ENCODE measurements around the gene IPO9. TPM values are rescaled to one million over a fixed set of nuclear protein-coding genes. Genes with fewer than 3 reads are reported as not detected.

The IPO9 gene
- total RNA-seq, 4 donors from 2014 or later = 12.9 to 25.6 (median 19.8) TPM

- Histone ChIP-seq H3K27ac (no peak overlapping the region), H3K4me1 (no peaks in the 10 kb centered on the region), H3K27me3 (no peaks in the 10 kb centered on the region), H3K36me3 (peaks cover 74% of the 10 kb centered on the region), H3K4me3 (no peak overlapping the region), H3K9me3 (no peaks in the 10 kb centered on the region)
- TF ChIP-seq POLR2A (IDR thresholded peaks at IDR 0.05) = no peak
- TF ChIP-seq EP300 (IDR thresholded peaks at IDR 0.05) = no peak
- no peak for TF ChIP-seq POLR2AphosphoS5 (IDR thresholded peaks at IDR 0.05)
- TF ChIP-seq, protein P1, sequence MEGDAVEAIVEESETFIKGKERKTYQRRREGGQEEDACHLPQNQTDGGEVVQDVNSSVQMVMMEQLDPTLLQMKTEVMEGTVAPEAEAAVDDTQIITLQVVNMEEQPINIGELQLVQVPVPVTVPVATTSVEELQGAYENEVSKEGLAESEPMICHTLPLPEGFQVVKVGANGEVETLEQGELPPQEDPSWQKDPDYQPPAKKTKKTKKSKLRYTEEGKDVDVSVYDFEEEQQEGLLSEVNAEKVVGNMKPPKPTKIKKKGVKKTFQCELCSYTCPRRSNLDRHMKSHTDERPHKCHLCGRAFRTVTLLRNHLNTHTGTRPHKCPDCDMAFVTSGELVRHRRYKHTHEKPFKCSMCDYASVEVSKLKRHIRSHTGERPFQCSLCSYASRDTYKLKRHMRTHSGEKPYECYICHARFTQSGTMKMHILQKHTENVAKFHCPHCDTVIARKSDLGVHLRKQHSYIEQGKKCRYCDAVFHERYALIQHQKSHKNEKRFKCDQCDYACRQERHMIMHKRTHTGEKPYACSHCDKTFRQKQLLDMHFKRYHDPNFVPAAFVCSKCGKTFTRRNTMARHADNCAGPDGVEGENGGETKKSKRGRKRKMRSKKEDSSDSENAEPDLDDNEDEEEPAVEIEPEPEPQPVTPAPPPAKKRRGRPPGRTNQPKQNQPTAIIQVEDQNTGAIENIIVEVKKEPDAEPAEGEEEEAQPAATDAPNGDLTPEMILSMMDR (IDR thresholded peaks at IDR 0.05) = no peak
- WGBS = 93% methylated on average over 7 of the region's 7 CpGs
- no peak for DNase-seq (ENCODE audit: low spot score in 2 of 2)
Measured at GRCh38 chr1:201861448-201861847, 32.5 kb downstream of the IPO9 start.

DNA sequence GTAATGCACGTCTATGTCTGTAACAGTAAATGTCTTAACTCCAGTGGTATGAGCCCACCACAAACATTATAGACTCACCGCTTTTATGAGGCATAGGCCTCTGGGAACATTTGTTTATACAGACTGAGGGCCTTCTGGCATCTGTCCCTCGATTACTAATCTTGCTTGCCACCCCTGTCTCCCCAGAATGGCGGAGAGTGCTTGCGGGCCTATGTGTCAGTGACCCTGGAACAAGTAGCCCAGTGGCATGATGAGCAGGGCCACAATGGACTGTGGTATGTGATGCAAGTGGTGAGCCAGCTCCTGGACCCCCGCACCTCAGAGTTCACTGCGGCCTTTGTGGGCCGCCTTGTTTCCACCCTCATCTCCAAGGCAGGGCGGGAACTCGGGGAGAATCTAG, 41.4 kb downstream of the IPO9 start:
- Histone ChIP-seq H3K9me3 (no peaks in the 10 kb centered on the region), H3K27ac (no peak overlapping the region), H3K4me3 (no peak overlapping the region), H3K36me3 (peaks cover 91% of the 10 kb centered on the region), H3K27me3 (no peaks in the 10 kb centered on the region), H3K4me1 (no peaks in the 10 kb centered on the region)
- no peak for DNase-seq (ENCODE audit: low spot score in 2 of 2)
- TF ChIP-seq, protein P1 (IDR thresholded peaks at IDR 0.05) = no peak
- TF ChIP-seq POLR2AphosphoS5 (IDR thresholded peaks at IDR 0.05) (no peak), EP300 (IDR thresholded peaks at IDR 0.05) (no peak), POLR2A (IDR thresholded peaks at IDR 0.05) (no peak)
- 97% methylated on average over 7 of the region's 10 CpGs for WGBS

DNA sequence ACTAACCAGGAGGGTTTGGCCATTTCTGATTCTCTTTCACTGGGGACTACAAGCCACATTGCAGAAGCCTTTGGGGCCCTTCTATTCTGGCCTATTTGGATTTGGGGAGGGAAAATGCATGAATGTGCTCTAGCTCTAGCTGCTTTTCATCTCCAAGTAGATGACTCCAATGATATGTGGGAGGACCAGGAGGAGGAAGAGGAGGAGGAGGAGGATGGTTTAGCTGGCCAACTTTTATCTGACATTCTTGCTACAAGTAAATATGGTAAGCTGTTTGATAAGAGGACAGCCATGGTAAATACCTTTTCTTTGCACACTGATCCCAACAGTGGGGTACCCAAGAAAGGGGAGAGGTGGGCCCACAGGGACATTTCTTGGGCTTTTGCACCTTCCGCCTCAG, 45.7 kb downstream of the IPO9 start:
- WGBS = 100% methylated on average over 1 of the region's 1 CpG
- H3K36me3 ChIP-seq = peaks cover 67% of the 10 kb centered on the region
- peaks cover 7% of the 10 kb centered on the region for H3K4me1 ChIP-seq
- H3K27ac ChIP-seq = no peak overlapping the region
- H3K9me3 ChIP-seq = no peaks in the 10 kb centered on the region
- no peaks in the 10 kb centered on the region for H3K27me3 ChIP-seq
- H3K4me3 ChIP-seq = no peak overlapping the region
- TF ChIP-seq POLR2A (IDR thresholded peaks at IDR 0.05) (no peak), EP300 (IDR thresholded peaks at IDR 0.05) (no peak), POLR2AphosphoS5 (IDR thresholded peaks at IDR 0.05) (no peak)
- TF ChIP-seq, protein P1 (IDR thresholded peaks at IDR 0.05) = no peak
- DNase-seq (ENCODE audit: low spot score in 2 of 2) = no peak

DNA sequence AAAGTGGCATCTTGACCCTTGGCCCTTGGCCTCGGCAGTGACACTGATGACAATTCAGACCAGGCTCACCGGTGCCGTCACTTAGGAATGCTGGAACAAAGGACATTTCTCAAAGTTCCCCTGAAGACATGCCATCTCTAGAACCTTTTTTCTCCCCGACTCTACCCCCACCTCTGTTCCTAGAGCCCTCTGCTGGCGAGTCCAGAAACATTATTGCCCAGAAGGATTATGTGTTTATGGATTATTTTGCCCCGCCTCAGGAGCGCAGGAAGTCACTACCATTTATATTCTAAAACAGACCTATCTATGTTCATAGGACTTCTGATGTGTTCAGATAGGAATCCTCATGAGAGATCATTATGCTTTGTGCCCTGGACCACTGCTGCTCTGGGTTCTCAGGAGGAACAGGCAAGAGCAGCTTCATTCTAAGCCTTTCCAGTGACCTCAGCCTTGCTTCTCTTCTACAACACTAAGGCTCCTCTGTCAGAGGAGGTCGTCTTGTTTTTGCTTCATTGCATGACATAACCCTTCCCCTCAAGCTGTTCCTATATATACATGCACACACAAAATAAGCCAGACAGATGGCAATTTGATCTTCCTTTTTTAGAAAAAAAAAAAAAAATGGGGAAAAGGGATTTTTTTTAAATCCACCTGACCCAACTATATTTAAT, 47.3 kb downstream of the IPO9 start:
- Histone ChIP-seq H3K4me3 (no peak overlapping the region), H3K36me3 (peaks cover 52% of the 10 kb centered on the region), H3K4me1 (peaks cover 7% of the 10 kb centered on the region), H3K9me3 (no peaks in the 10 kb centered on the region), H3K27me3 (no peaks in the 10 kb centered on the region), H3K27ac (no peak overlapping the region)
- 58% methylated on average over 8 of the region's 8 CpGs for WGBS
- TF ChIP-seq POLR2A (IDR thresholded peaks at IDR 0.05) = no peak
- no peak for TF ChIP-seq POLR2AphosphoS5 (IDR thresholded peaks at IDR 0.05)
- TF ChIP-seq, protein P1 (IDR thresholded peaks at IDR 0.05) = no peak
- TF ChIP-seq EP300 (IDR thresholded peaks at IDR 0.05) = no peak
- no peak for DNase-seq (ENCODE audit: low spot score in 2 of 2)

- WGBS = 33% methylated on average over 6 of the region's 6 CpGs
- Histone ChIP-seq H3K27me3 (no peaks in the 10 kb centered on the region), H3K27ac (no peak overlapping the region), H3K36me3 (peaks cover 35% of the 10 kb centered on the region), H3K4me1 (peaks cover 12% of the 10 kb centered on the region), H3K9me3 (no peaks in the 10 kb centered on the region), H3K4me3 (no peak overlapping the region)
- no peak for TF ChIP-seq POLR2AphosphoS5 (IDR thresholded peaks at IDR 0.05)
- TF ChIP-seq, protein P1 (IDR thresholded peaks at IDR 0.05) = peak; percentile 32 to 60
- no peak for DNase-seq (ENCODE audit: low spot score in 2 of 2)
Measured at GRCh38 chr1:201877877-201878401, 49.0 kb downstream of the IPO9 start.
